Neural progenitor cell (in vitro differentiated cells): ENCODE results near the gene TMEM94. TPM values are rescaled to one million over a fixed set of nuclear protein-coding genes. Genes with fewer than 3 reads are reported as not detected.
A peak's percentile ranks its signal among the peaks of the same experiment; 100 is the strongest.

Experiments
- DNase-seq: peaks from one replicate; pipeline ENCODE4 v3.0.0-alpha.2; 2016; ENCODE audit warnings: low spot score
- H2AFZ ChIP-seq: fragments of 200-600 bp; sonication (generic); replicated peaks from 2 replicates; pipeline ENCODE4 v1.6.1; 2016; ENCODE audit warnings: antibody characterized with exemption
- H3F3A ChIP-seq: fragments of 200-600 bp; sonication (generic); 2 replicates; pipeline ENCODE4 v1.6.1; 2016; ENCODE audit warnings: antibody characterized with exemption, low read depth
- H3K27ac ChIP-seq: fragments of 200-600 bp; sonication (generic); 2 replicates; pipeline ENCODE4 v1.5.1; 2016; ENCODE audit warnings: mild to moderate bottlenecking
- H3K27me3 ChIP-seq: fragments of 200-600 bp; sonication (generic); 2 replicates; pipeline ENCODE4 v1.6.1; 2016; ENCODE audit warnings: mild to moderate bottlenecking, moderate library complexity
- H3K36me3 ChIP-seq: fragments of 200-600 bp; sonication (generic); 2 replicates; pipeline ENCODE4 v1.5.1; 2016
- H3K4me1 ChIP-seq: fragments of 200-600 bp; sonication (generic); 2 replicates; pipeline ENCODE4 v1.6.1; 2016; ENCODE audit warnings: mixed run types
- H3K4me2 ChIP-seq: fragments of 200-600 bp; sonication (generic); 2 replicates; pipeline ENCODE4 v1.6.1; 2016
- H3K4me3 ChIP-seq: fragments of 200-600 bp; sonication (generic); 2 replicates; pipeline ENCODE4 v1.5.1; 2016
- H3K79me2 ChIP-seq: fragments of 200-600 bp; sonication (generic); 2 replicates; pipeline ENCODE4 v1.6.1; 2016; ENCODE audit warnings: low read depth
- H3K9ac ChIP-seq: fragments of 200-600 bp; sonication (generic); 2 replicates; pipeline ENCODE4 v1.6.1; 2016
- H3K9me3 ChIP-seq: fragments of 200-600 bp; sonication (generic); 2 replicates; pipeline ENCODE4 v1.5.1; 2016; ENCODE audit warnings: low read depth
- H4K20me1 ChIP-seq: fragments of 200-600 bp; sonication (generic); 2 replicates; pipeline ENCODE4 v1.6.1; 2016; ENCODE audit warnings: low read depth
- H3K27ac Mint-ChIP-seq: 3 replicates; pipeline ENCODE4 v1.8.0; 2021; ENCODE audit warnings: mixed read lengths
- H3K27me3 Mint-ChIP-seq: 2 replicates; pipeline ENCODE4 v1.8.0; 2022; ENCODE audit warnings: low read depth, mild to moderate bottlenecking, inconsistent platforms, moderate library complexity, mixed read lengths; ENCODE audit not compliant: insufficient read depth
- H3K36me3 Mint-ChIP-seq: 3 replicates; pipeline ENCODE4 v1.8.0; 2021; ENCODE audit warnings: mixed read lengths
- H3K4me1 Mint-ChIP-seq: 3 replicates; pipeline ENCODE4 v1.8.0; 2021; ENCODE audit warnings: mixed read lengths
- H3K4me3 Mint-ChIP-seq: 3 replicates; pipeline ENCODE4 v1.8.0; 2021; ENCODE audit warnings: mild to moderate bottlenecking, moderate library complexity, mixed read lengths
- H3K9me3 Mint-ChIP-seq: 3 replicates; pipeline ENCODE4 v1.8.0; 2020; ENCODE audit warnings: mixed read lengths
- EZH2 ChIP-seq: fragments of 200-600 bp; sonication (generic); IDR thresholded peaks from 2 replicates; pipeline ENCODE4 v1.6.1; 2017; ENCODE audit warnings: antibody characterized with exemption, mild to moderate bottlenecking, moderate library complexity
- EZH2phosphoT487 ChIP-seq: fragments of 200-600 bp; sonication (generic); IDR thresholded peaks from 2 replicates; pipeline ENCODE4 v1.6.1; 2017; ENCODE audit warnings: antibody characterized with exemption
- total RNA-seq: library from RNA; depleted of rRNA; stranded (reverse); fragments of >200 nt; gene quantifications from 2 replicates; pipeline ENCODE4 v1.2.3, GENCODE V29; 2015; ENCODE audit warnings: low replicate concordance
- TF ChIP-seq, protein P1 (sequence below): fragments of 200-600 bp; sonication (generic); IDR thresholded peaks from 2 replicates; pipeline ENCODE4 v1.5.1; 2017; ENCODE audit warnings: antibody characterized with exemption, mild to moderate bottlenecking

The TMEM94 gene
- total RNA-seq, 1 donor from 2014 or later, result 23.6 TPM

DNA sequence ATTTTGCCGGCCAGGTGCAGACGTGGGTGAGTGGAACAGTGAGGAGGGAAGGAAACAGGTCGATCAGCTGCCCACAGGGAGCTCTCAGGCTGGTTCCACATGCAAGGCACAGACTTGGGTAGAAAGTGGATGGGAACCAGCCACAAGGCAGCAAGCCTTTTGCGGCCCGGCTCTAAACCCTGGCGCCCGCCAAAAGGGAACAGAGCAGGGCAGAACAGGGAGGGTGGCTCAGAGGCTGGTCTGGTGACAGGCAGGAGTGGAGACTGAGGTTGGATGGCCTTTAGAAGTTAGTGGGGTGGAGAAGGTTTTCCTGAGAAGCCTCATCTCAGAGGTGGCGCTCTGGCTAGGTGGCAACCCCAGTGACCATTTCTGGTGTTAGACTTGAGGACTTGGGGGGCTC lies 79.4 kb downstream of the TMEM94 start:
- TF ChIP-seq EZH2, result no peak
- TF ChIP-seq, protein P1, sequence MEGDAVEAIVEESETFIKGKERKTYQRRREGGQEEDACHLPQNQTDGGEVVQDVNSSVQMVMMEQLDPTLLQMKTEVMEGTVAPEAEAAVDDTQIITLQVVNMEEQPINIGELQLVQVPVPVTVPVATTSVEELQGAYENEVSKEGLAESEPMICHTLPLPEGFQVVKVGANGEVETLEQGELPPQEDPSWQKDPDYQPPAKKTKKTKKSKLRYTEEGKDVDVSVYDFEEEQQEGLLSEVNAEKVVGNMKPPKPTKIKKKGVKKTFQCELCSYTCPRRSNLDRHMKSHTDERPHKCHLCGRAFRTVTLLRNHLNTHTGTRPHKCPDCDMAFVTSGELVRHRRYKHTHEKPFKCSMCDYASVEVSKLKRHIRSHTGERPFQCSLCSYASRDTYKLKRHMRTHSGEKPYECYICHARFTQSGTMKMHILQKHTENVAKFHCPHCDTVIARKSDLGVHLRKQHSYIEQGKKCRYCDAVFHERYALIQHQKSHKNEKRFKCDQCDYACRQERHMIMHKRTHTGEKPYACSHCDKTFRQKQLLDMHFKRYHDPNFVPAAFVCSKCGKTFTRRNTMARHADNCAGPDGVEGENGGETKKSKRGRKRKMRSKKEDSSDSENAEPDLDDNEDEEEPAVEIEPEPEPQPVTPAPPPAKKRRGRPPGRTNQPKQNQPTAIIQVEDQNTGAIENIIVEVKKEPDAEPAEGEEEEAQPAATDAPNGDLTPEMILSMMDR, result no peak
- no peak for TF ChIP-seq EZH2phosphoT487
- H3K4me3 ChIP-seq, result no peak overlapping the region
- no peak overlapping the region for H3K4me2 ChIP-seq
- H3K27me3 ChIP-seq, result no peaks in the 10 kb centered on the region
- H3F3A ChIP-seq, result no peaks in the 10 kb centered on the region
- no peak overlapping the region for H3K27ac ChIP-seq
- H3K36me3 ChIP-seq, result no peaks in the 10 kb centered on the region
- H4K20me1 ChIP-seq, result peaks cover 31% of the 10 kb centered on the region
- no peak overlapping the region for H3K27ac Mint-ChIP-seq
- H3K36me3 Mint-ChIP-seq, result no peaks in the 10 kb centered on the region
- H3K27me3 Mint-ChIP-seq, result peaks cover 6% of the 10 kb centered on the region
- peaks cover 22% of the 10 kb centered on the region for H3K79me2 ChIP-seq
- no peak overlapping the region for H2AFZ ChIP-seq
- no peaks in the 10 kb centered on the region for H3K9me3 ChIP-seq
- H3K4me1 Mint-ChIP-seq, result peaks cover 24% of the 10 kb centered on the region
- no peak overlapping the region for H3K9ac ChIP-seq
- DNase-seq, result no peak
- no peak overlapping the region for H3K4me3 Mint-ChIP-seq
- H3K9me3 Mint-ChIP-seq, result no peaks in the 10 kb centered on the region
- peaks cover 23% of the 10 kb centered on the region for H3K4me1 ChIP-seq

DNA sequence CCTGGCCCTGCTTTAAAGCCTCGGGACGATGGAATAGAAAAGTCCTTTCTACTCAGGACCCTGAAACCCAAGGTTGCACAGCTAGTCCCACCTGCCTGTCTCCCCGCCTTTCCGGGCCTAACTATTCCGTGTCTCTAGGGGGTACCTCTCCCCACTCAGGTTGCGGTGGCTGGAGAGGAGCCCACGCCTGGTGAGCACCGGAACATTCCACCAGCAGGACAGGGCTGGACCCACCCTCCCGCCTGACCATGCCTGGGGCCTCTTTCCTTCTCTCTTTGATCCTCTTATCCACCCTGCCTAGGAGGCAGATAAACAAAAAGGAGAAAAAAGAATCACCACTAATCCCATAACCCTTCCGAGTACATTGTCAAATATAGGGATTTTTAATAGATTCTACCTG lies 79.9 kb downstream of the TMEM94 start:
- Histone ChIP-seq H3K9me3 (no peaks in the 10 kb centered on the region), H3K4me2 (no peak overlapping the region), H3K9ac (no peak overlapping the region), H3K27me3 (no peaks in the 10 kb centered on the region), H2AFZ (no peak overlapping the region), H3K4me3 (no peak overlapping the region), H4K20me1 (peaks cover 26% of the 10 kb centered on the region), H3K27ac (no peak overlapping the region), H3F3A (no peaks in the 10 kb centered on the region), H3K4me1 (peaks cover 23% of the 10 kb centered on the region), H3K79me2 (peaks cover 22% of the 10 kb centered on the region), H3K36me3 (no peaks in the 10 kb centered on the region)
- no peak for DNase-seq
- Mint-ChIP-seq H3K36me3 (no peaks in the 10 kb centered on the region), H3K4me3 (no peak overlapping the region), H3K9me3 (no peaks in the 10 kb centered on the region), H3K27me3 (peaks cover 6% of the 10 kb centered on the region), H3K27ac (peak overlapping the region; percentile 83), H3K4me1 (peaks cover 22% of the 10 kb centered on the region)
- no peak for TF ChIP-seq EZH2phosphoT487
- TF ChIP-seq, protein P1, result no peak
- no peak for TF ChIP-seq EZH2

DNA sequence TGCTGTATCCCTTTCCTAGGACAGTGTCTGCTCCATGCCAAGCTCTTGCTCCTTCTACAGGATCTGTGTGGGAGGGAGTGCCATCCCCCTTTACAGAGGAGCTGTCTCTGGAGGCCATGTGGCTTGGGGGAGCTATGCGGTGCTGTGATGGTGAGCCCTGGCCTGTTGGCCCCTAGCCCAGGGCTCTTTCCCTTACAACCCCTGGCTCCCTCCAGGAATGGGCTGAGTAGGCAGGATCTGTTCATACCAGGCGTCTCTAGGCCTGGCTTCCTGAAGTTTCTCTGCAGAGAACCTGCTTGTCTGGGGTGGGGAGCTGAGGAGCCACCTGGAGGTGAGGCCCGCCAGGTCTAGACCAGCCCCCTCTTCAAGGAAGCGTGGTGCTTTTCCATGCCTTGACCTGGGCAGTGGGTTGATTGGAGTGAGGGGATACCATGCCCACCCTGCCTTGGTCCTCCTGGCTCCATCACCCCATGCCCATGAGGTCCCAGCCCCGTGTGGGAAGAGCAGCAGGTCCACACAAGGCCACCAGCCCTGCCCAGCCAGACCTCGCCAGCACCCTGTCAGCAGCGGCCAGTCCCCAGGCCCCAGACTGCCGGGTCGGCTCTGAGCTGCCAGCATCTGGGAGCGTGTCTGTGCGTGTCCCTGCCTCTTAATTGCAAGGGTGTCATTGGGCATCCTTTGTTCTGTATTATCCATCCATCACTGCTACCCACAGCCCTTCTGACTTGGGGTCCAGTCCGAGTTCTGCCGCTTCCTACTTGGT lies 83.7 kb downstream of the TMEM94 start:
- Histone ChIP-seq H3K4me3 (no peak overlapping the region), H3K9me3 (no peaks in the 10 kb centered on the region), H3K27me3 (no peaks in the 10 kb centered on the region), H3F3A (peaks cover 6% of the 10 kb centered on the region), H3K79me2 (peaks cover 22% of the 10 kb centered on the region), H3K36me3 (no peaks in the 10 kb centered on the region), H3K4me2 (no peak overlapping the region), H3K4me1 (peaks cover 30% of the 10 kb centered on the region), H4K20me1 (peaks cover 15% of the 10 kb centered on the region), H3K27ac (no peak overlapping the region), H2AFZ (no peak overlapping the region), H3K9ac (no peak overlapping the region)
- Mint-ChIP-seq H3K36me3 (no peaks in the 10 kb centered on the region), H3K27ac (peak overlapping the region; percentile 79), H3K9me3 (no peaks in the 10 kb centered on the region), H3K27me3 (peaks cover 6% of the 10 kb centered on the region), H3K4me3 (no peak overlapping the region), H3K4me1 (peaks cover 19% of the 10 kb centered on the region)
- no peak for DNase-seq
- TF ChIP-seq, protein P1, result no peak
- TF ChIP-seq EZH2phosphoT487, result no peak
- TF ChIP-seq EZH2, result no peak
